Hematopoietic multipotent progenitor cell treated with erythropoietin and hydrocortisone succinate and interleukin-3 and kit ligand, for 8 days (in vitro differentiated cells): ENCODE results near the gene HOXC10.

Experiments used
- DNase-seq: peaks from one replicate; pipeline ENCODE4 v3.0.0-alpha.2; 2015

HOXC10 gene

GRCh38 chr12:53984901-53985691 lies at the start of gene HOXC10:
HOXC10 (plus strand) TSS chr12:53985146; CDS start chr12:53985260, 114 bp downstream.
- peak; percentile 82 for DNase-seq

GRCh38 chr12:53935383-53936341 lies 49.3 kb upstream of the HOXC10 start:
- no peak for DNase-seq

- DNase-seq, result no peak
Measured at GRCh38 chr12:53937099-53937498, 47.8 kb upstream of the HOXC10 start.

- DNase-seq, result no peak
Measured at GRCh38 chr12:53937596-53938325, 47.2 kb upstream of the HOXC10 start.

GRCh38 chr12:53938326-53939140 lies 46.4 kb upstream of the HOXC10 start, which contains the start of gene HOXC13:
HOXC13 (plus strand) TSS chr12:53938831; CDS start chr12:53938907, 76 bp downstream.
- peak; percentile 45 for DNase-seq

- no peak for DNase-seq
Measured at GRCh38 chr12:53939141-53940108, 45.5 kb upstream of the HOXC10 start.

GRCh38 chr12:53940443-53941014 lies 44.4 kb upstream of the HOXC10 start:
- no peak for DNase-seq

- no peak for DNase-seq
Measured at GRCh38 chr12:53941187-53941586, 43.8 kb upstream of the HOXC10 start.

GRCh38 chr12:53941750-53942149 lies 43.2 kb upstream of the HOXC10 start:
- DNase-seq, result no peak

- DNase-seq, result no peak
Measured at GRCh38 chr12:53942467-53942997, 42.4 kb upstream of the HOXC10 start.

GRCh38 chr12:53944209-53944608 lies 40.7 kb upstream of the HOXC10 start:
- DNase-seq, result no peak

- no peak for DNase-seq
Measured at GRCh38 chr12:53944907-53945847, 39.8 kb upstream of the HOXC10 start.

GRCh38 chr12:53947743-53948142 lies 37.2 kb upstream of the HOXC10 start:
- DNase-seq, result no peak

- DNase-seq, result no peak
Measured at GRCh38 chr12:53948650-53949593, 36.0 kb upstream of the HOXC10 start.

- no peak for DNase-seq
Measured at GRCh38 chr12:53949631-53950436, 35.1 kb upstream of the HOXC10 start.

GRCh38 chr12:53950437-53950773 lies 34.5 kb upstream of the HOXC10 start:
- no peak for DNase-seq
